ENCODE measurements around the gene ARID1B. TPM values are rescaled to one million over a fixed set of nuclear protein-coding genes. Genes with fewer than 3 reads are reported as not detected.

The ARID1B gene
- total and polyA plus RNA-seq, 4 donors = 7.0 to 49.0 (median 24.2) TPM

DNA sequence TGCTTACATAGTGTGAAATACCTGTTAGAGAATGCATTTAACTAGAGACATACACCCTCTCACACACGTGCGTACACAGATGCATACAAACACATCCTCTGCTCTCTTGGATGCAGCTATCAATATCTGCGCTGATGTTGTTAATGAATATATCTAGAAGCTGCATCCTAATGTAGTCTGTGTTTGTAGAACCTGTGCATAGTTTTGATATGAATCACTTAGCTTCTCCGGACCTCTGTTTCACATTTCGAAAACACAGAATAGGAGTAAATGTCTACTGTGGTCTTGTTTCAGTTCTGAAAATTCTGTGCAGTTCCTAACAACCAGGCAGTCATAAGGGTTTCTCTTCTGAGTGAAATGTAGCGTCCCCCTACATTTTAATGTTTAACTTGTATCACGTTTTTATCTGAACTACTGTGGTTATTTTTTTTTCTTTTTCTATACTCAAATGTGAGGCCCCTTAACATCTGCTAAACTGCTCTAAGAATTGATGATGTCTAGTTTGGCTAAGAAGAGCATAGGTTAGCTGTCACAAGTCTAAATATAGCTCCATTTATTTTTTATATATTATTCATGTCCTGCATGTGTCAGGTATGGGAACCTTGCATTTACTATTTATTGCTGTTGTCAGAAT, 291.6 kb downstream of the ARID1B start:
- Histone ChIP-seq H3K4me3 (ENCODE audit: low read depth in 1 of 3, low read length in 3 of 3) (no peak overlapping the region), H3K9ac (ENCODE audit: low read depth in 1 of 2, low read length in 2 of 2) (no peak overlapping the region), H3K4me1 (ENCODE audit: control insufficient read depth in 4 of 4, insufficient read depth in 4 of 4, low read length in 3 of 4) (peaks cover 0 to 10% (median 3%) of the 10 kb centered on the region in 4 donors), H3K27ac (ENCODE audit: low read depth in 1 of 2, low read length in 2 of 2) (no peak overlapping the region), H3K27me3 (ENCODE audit: control insufficient read depth in 4 of 4, insufficient read depth in 4 of 4, low read length in 3 of 4) (no peaks in the 10 kb centered on the region), H3K36me3 (ENCODE audit: control insufficient read depth in 4 of 4, insufficient read depth in 3 of 4, low read depth in 1 of 4, low read length in 3 of 4) (no peaks in the 10 kb centered on the region), H3K9me3 (ENCODE audit: control insufficient read depth in 4 of 4, low read length in 3 of 4) (no peaks in the 10 kb centered on the region)
- TF ChIP-seq HNF4G (IDR thresholded peaks at IDR 0.05) (no peak), FOXA2 (IDR thresholded peaks at IDR 0.05) (no peak), JUND (IDR thresholded peaks at IDR 0.05) (no peak), TAF1 (conservative IDR thresholded peaks at IDR 0.05) (no peak), YY1 (IDR thresholded peaks at IDR 0.05) (no peak), GABPA (IDR thresholded peaks at IDR 0.05 in 1 of 2, conservative IDR thresholded peaks at IDR 0.05 in 1 of 2) (no peak), SP1 (IDR thresholded peaks at IDR 0.05) (no peak), RAD21 (IDR thresholded peaks at IDR 0.05) (no peak), FOXA1 (IDR thresholded peaks at IDR 0.05) (no peak), EGR1 (IDR thresholded peaks at IDR 0.05; ENCODE audit: low read depth in 2 of 2) (no peak), HNF4A (conservative IDR thresholded peaks at IDR 0.05) (no peak), RXRA (IDR thresholded peaks at IDR 0.05) (no peak), REST (IDR thresholded peaks at IDR 0.05) (no peak), ZBTB33 (IDR thresholded peaks at IDR 0.05) (no peak), NR2F2 (IDR thresholded peaks at IDR 0.05) (no peak)
- TF ChIP-seq, protein P1, sequence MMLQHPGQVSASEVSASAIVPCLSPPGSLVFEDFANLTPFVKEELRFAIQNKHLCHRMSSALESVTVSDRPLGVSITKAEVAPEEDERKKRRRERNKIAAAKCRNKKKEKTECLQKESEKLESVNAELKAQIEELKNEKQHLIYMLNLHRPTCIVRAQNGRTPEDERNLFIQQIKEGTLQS (IDR thresholded peaks at IDR 0.05) = no peak
- TF ChIP-seq, protein P2, sequence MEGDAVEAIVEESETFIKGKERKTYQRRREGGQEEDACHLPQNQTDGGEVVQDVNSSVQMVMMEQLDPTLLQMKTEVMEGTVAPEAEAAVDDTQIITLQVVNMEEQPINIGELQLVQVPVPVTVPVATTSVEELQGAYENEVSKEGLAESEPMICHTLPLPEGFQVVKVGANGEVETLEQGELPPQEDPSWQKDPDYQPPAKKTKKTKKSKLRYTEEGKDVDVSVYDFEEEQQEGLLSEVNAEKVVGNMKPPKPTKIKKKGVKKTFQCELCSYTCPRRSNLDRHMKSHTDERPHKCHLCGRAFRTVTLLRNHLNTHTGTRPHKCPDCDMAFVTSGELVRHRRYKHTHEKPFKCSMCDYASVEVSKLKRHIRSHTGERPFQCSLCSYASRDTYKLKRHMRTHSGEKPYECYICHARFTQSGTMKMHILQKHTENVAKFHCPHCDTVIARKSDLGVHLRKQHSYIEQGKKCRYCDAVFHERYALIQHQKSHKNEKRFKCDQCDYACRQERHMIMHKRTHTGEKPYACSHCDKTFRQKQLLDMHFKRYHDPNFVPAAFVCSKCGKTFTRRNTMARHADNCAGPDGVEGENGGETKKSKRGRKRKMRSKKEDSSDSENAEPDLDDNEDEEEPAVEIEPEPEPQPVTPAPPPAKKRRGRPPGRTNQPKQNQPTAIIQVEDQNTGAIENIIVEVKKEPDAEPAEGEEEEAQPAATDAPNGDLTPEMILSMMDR (IDR thresholded peaks at IDR 0.05; ENCODE audit: low read depth, low read length, missing input control) = no peak
- TF ChIP-seq, protein P3, sequence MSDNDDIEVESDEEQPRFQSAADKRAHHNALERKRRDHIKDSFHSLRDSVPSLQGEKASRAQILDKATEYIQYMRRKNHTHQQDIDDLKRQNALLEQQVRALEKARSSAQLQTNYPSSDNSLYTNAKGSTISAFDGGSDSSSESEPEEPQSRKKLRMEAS (IDR thresholded peaks at IDR 0.05) = no peak
- no peak for DNase-seq (ENCODE audit: low spot score)
- WGBS = 69% methylated on average over 7 of the region's 7 CpGs

All from liver (tissue), 9 donors.